Activated T-cell treated with anti-CD3 and anti-CD28 coated beads for 4 hours (primary cell): ENCODE measurements around the gene ZNF808.
"Not testable (repeated sequence)": the region's sequence is repeated elsewhere in the genome, so short reads cannot be mapped to it uniquely, and the experiment has no call there.

Experiments
- DNase-seq: peaks from one replicate; pipeline ENCODE4 v3.0.0-alpha.2; 2020

The ZNF808 gene

GRCh38 chr19:52600639-52601024, 73.2 kb downstream of the ZNF808 start:
- peak; percentile 1 for DNase-seq

GRCh38 chr19:52601025-52601973, 73.8 kb downstream of the ZNF808 start:
- DNase-seq = peak; percentile 95

DNA sequence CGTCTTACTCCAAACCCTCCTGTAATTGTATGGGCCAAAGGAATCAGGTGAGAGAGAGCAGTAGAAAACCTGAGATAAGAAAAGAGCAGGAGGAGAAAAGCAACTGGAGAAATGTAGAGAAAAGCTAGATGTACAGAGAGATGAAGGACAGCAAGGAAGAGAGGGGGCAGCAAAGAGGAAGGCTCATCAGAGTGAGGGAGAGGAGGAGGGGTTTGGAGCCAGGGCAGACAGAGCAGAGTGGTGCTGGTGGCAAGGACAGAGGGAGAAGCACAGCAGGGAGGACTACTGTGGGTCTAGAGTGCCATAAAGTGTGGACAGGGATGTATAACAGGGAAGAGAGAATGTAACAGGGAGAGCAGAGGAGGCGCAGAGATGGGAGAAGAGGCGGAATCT, 74.5 kb downstream of the ZNF808 start:
- DNase-seq = not testable (repeated sequence)

GRCh38 chr19:52602941-52603340, 75.5 kb downstream of the ZNF808 start:
- no peak for DNase-seq

DNA sequence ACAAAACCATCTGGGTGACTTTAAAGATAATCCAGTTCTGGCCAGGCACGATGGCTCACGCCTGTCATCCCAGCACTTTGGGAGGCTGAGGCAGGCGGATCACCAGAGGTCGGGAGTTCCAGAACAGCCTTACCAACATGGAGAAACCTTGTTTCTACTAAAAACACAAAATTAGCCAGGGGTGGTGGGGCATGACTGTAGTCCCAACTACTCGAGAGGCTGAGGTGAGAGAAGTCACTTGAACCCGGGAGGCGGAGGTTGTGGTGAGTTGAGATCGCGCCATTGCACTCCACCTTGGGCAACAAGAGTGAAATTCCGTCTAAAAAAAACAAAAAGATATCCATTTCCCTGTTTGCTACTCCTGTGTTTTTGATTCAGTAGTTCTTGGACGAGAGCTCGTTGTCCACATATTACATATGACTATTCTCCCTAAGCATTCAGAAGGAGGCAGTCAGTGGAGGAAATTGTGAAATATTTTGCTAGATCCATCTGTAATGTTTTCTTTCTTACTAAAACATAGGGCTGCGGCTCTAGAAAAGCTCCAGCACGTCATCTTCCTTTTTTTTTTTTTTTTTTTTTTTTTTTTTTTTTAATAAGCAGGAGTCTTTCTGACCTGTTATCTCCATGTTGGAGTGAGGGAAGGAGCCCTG, 76.2 kb downstream of the ZNF808 start:
- no peak for DNase-seq
